ENCODE data around the gene PML.

PML gene

GRCh38 chr15:73987250-73987649 lies 7.3 kb upstream of the PML start:
- no peak for ATAC-seq (ENCODE audit: low read depth)
- H3K27me3 ChIP-seq (ENCODE audit: insufficient read depth, poor library complexity, severe bottlenecking): no peaks in the 10 kb centered on the region
- no peaks in the 10 kb centered on the region for H3K9me3 ChIP-seq (ENCODE audit: severe bottlenecking)

GRCh38 chr15:73987681-73988444 lies 6.7 kb upstream of the PML start:
- DNase-seq (ENCODE audit: low spot score): no peak
- H3K9me3 ChIP-seq (ENCODE audit: severe bottlenecking): no peaks in the 10 kb centered on the region
- H3K4me1 ChIP-seq (ENCODE audit: insufficient read depth, poor library complexity, severe bottlenecking): peaks cover 65% of the 10 kb centered on the region
- no peaks in the 10 kb centered on the region for H3K36me3 ChIP-seq (ENCODE audit: low read depth)
- H3K4me3 ChIP-seq (ENCODE audit: severe bottlenecking): no peak overlapping the region
- peak overlapping the region; percentile 72 for H3K27ac ChIP-seq (ENCODE audit: poor library complexity, severe bottlenecking)
- ATAC-seq (ENCODE audit: low read depth): peak; percentile 20
- H3K27me3 ChIP-seq (ENCODE audit: insufficient read depth, poor library complexity, severe bottlenecking): no peaks in the 10 kb centered on the region
- no peak for TF ChIP-seq CTCF (IDR thresholded peaks at IDR 0.05; ENCODE audit: poor library complexity, severe bottlenecking)

More at GRCh38 chr15:73987250-73987649, 7.3 kb upstream of the PML start:
- TF ChIP-seq CTCF (IDR thresholded peaks at IDR 0.05; ENCODE audit: poor library complexity, severe bottlenecking): no peak
- H3K27ac ChIP-seq (ENCODE audit: poor library complexity, severe bottlenecking): peak overlapping the region; percentile 72
- H3K4me3 ChIP-seq (ENCODE audit: severe bottlenecking): no peak overlapping the region
- DNase-seq (ENCODE audit: low spot score): no peak
- H3K36me3 ChIP-seq (ENCODE audit: low read depth): no peaks in the 10 kb centered on the region
- peaks cover 67% of the 10 kb centered on the region for H3K4me1 ChIP-seq (ENCODE audit: insufficient read depth, poor library complexity, severe bottlenecking)

- Histone ChIP-seq H3K9me3 (ENCODE audit: severe bottlenecking) (no peaks in the 10 kb centered on the region), H3K4me1 (ENCODE audit: insufficient read depth, poor library complexity, severe bottlenecking) (peaks cover 58% of the 10 kb centered on the region), H3K27me3 (ENCODE audit: insufficient read depth, poor library complexity, severe bottlenecking) (no peaks in the 10 kb centered on the region), H3K27ac (ENCODE audit: poor library complexity, severe bottlenecking) (peak overlapping the region; percentile 72), H3K4me3 (ENCODE audit: severe bottlenecking) (no peak overlapping the region), H3K36me3 (ENCODE audit: low read depth) (no peaks in the 10 kb centered on the region)
- ATAC-seq (ENCODE audit: low read depth): no peak
- TF ChIP-seq CTCF (IDR thresholded peaks at IDR 0.05; ENCODE audit: poor library complexity, severe bottlenecking): no peak
- DNase-seq (ENCODE audit: low spot score): no peak
Measured at GRCh38 chr15:73988445-73988969, 6.0 kb upstream of the PML start.

GRCh38 chr15:73989001-73989798 lies 5.3 kb upstream of the PML start:
- Histone ChIP-seq H3K36me3 (ENCODE audit: low read depth) (no peaks in the 10 kb centered on the region), H3K27me3 (ENCODE audit: insufficient read depth, poor library complexity, severe bottlenecking) (no peaks in the 10 kb centered on the region), H3K4me3 (ENCODE audit: severe bottlenecking) (no peak overlapping the region), H3K27ac (ENCODE audit: poor library complexity, severe bottlenecking) (peak overlapping the region; percentile 72), H3K9me3 (ENCODE audit: severe bottlenecking) (no peaks in the 10 kb centered on the region), H3K4me1 (ENCODE audit: insufficient read depth, poor library complexity, severe bottlenecking) (peaks cover 51% of the 10 kb centered on the region)
- DNase-seq (ENCODE audit: low spot score): no peak
- no peak for TF ChIP-seq CTCF (IDR thresholded peaks at IDR 0.05; ENCODE audit: poor library complexity, severe bottlenecking)
- ATAC-seq (ENCODE audit: low read depth): peak; percentile 62
